ENCODE data around the gene ARL15. TPM values are rescaled to one million over a fixed set of nuclear protein-coding genes. Genes with fewer than 3 reads are reported as not detected.

Gene ARL15
- total and polyA plus RNA-seq, 4 donors: 5.0 to 24.8 (median 13.3) TPM

GRCh38 chr5:53971131-53971530 lies 339.2 kb downstream of the ARL15 start:
- H3K4me1 ChIP-seq (ENCODE audit: control insufficient read depth in 4 of 4, insufficient read depth in 4 of 4, low read length in 3 of 4): peaks cover 0 to 4% (median 0%) of the 10 kb centered on the region in 4 donors
- no peaks in the 10 kb centered on the region for H3K9me3 ChIP-seq (ENCODE audit: control insufficient read depth in 4 of 4, low read length in 3 of 4)
- H3K4me3 ChIP-seq (ENCODE audit: low read depth in 1 of 3, low read length in 3 of 3): no peak overlapping the region
- no peaks in the 10 kb centered on the region for H3K27me3 ChIP-seq (ENCODE audit: control insufficient read depth in 4 of 4, insufficient read depth in 4 of 4, low read length in 3 of 4)
- DNase-seq (ENCODE audit: low spot score): no peak
- no peak overlapping the region for H3K27ac ChIP-seq (ENCODE audit: low read depth in 1 of 2, low read length in 2 of 2)
- WGBS: 80% methylated on average over 2 of the region's 2 CpGs
- peaks cover 0 to 2% (median 0%) of the 10 kb centered on the region in 4 donors for H3K36me3 ChIP-seq (ENCODE audit: control insufficient read depth in 4 of 4, insufficient read depth in 3 of 4, low read depth in 1 of 4, low read length in 3 of 4)
- H3K9ac ChIP-seq (ENCODE audit: low read depth in 1 of 2, low read length in 2 of 2): no peak overlapping the region
- TF ChIP-seq GABPA (IDR thresholded peaks at IDR 0.05 in 1 of 2, conservative IDR thresholded peaks at IDR 0.05 in 1 of 2) (no peak), JUND (IDR thresholded peaks at IDR 0.05) (no peak), SP1 (IDR thresholded peaks at IDR 0.05) (no peak), YY1 (IDR thresholded peaks at IDR 0.05) (no peak), NR2F2 (IDR thresholded peaks at IDR 0.05) (no peak), HNF4A (conservative IDR thresholded peaks at IDR 0.05) (no peak), REST (IDR thresholded peaks at IDR 0.05) (no peak), EGR1 (IDR thresholded peaks at IDR 0.05; ENCODE audit: low read depth in 2 of 2) (no peak), HNF4G (IDR thresholded peaks at IDR 0.05) (no peak), RXRA (IDR thresholded peaks at IDR 0.05) (no peak), RAD21 (IDR thresholded peaks at IDR 0.05) (no peak), ZBTB33 (IDR thresholded peaks at IDR 0.05) (no peak), ATF3 (IDR thresholded peaks at IDR 0.05) (no peak), FOXA2 (IDR thresholded peaks at IDR 0.05) (no peak), MAX (IDR thresholded peaks at IDR 0.05) (no peak), TAF1 (conservative IDR thresholded peaks at IDR 0.05) (no peak)

GRCh38 chr5:53970475-53970874 lies 339.9 kb downstream of the ARL15 start:
- H3K27ac ChIP-seq (ENCODE audit: low read depth in 1 of 2, low read length in 2 of 2): no peak overlapping the region
- H3K4me3 ChIP-seq (ENCODE audit: low read depth in 1 of 3, low read length in 3 of 3): no peak overlapping the region
- WGBS: 94% methylated on average over 3 of the region's 3 CpGs
- H3K36me3 ChIP-seq (ENCODE audit: control insufficient read depth in 4 of 4, insufficient read depth in 3 of 4, low read depth in 1 of 4, low read length in 3 of 4): peaks cover 0 to 2% (median 0%) of the 10 kb centered on the region in 4 donors
- H3K4me1 ChIP-seq (ENCODE audit: control insufficient read depth in 4 of 4, insufficient read depth in 4 of 4, low read length in 3 of 4): peaks cover 0 to 4% (median under 1%) of the 10 kb centered on the region in 4 donors
- H3K9me3 ChIP-seq (ENCODE audit: control insufficient read depth in 4 of 4, low read length in 3 of 4): no peaks in the 10 kb centered on the region
- DNase-seq (ENCODE audit: low spot score): no peak
- H3K9ac ChIP-seq (ENCODE audit: low read depth in 1 of 2, low read length in 2 of 2): no peak overlapping the region
- no peaks in the 10 kb centered on the region for H3K27me3 ChIP-seq (ENCODE audit: control insufficient read depth in 4 of 4, insufficient read depth in 4 of 4, low read length in 3 of 4)
- TF ChIP-seq GABPA (IDR thresholded peaks at IDR 0.05 in 1 of 2, conservative IDR thresholded peaks at IDR 0.05 in 1 of 2) (no peak), SP1 (IDR thresholded peaks at IDR 0.05) (no peak), RXRA (IDR thresholded peaks at IDR 0.05) (no peak), CTCF (IDR thresholded peaks at IDR 0.05; ENCODE audit: low read depth, low read length, missing input control) (no peak), FOXA2 (IDR thresholded peaks at IDR 0.05) (no peak), RAD21 (IDR thresholded peaks at IDR 0.05) (no peak), MAX (IDR thresholded peaks at IDR 0.05) (no peak), JUND (IDR thresholded peaks at IDR 0.05) (no peak), TAF1 (conservative IDR thresholded peaks at IDR 0.05) (no peak), YY1 (IDR thresholded peaks at IDR 0.05) (no peak), ATF3 (IDR thresholded peaks at IDR 0.05) (no peak), HNF4A (conservative IDR thresholded peaks at IDR 0.05) (no peak), NR2F2 (IDR thresholded peaks at IDR 0.05) (no peak), HNF4G (IDR thresholded peaks at IDR 0.05) (no peak), REST (IDR thresholded peaks at IDR 0.05) (no peak), FOXA1 (IDR thresholded peaks at IDR 0.05) (no peak), EGR1 (IDR thresholded peaks at IDR 0.05; ENCODE audit: low read depth in 2 of 2) (no peak)

Measured in liver (tissue), 9 donors.